Measurements from ENCODE around the gene DISP2. TPM values are rescaled to one million over a fixed set of nuclear protein-coding genes. Genes with fewer than 3 reads are reported as not detected.

The DISP2 gene
- total and polyA plus RNA-seq, 4 donors = under 0.01 to 0.23 (median under 0.01) TPM; not detected in 1

GRCh38 chr15:40323953-40324937 lies 33.8 kb upstream of the DISP2 start:
- Histone ChIP-seq H3K27me3 (ENCODE audit: control insufficient read depth in 4 of 4, insufficient read depth in 4 of 4, low read length in 3 of 4) (no peaks in the 10 kb centered on the region), H3K4me3 (ENCODE audit: low read depth in 1 of 3, low read length in 3 of 3) (peak overlapping the region; percentile 31 to 86 (median 74)), H3K36me3 (ENCODE audit: control insufficient read depth in 4 of 4, insufficient read depth in 3 of 4, low read depth in 1 of 4, low read length in 3 of 4) (peaks cover 0 to 1% (median 0%) of the 10 kb centered on the region in 4 donors), H3K27ac (ENCODE audit: low read depth in 1 of 2, low read length in 2 of 2) (peak overlapping the region; percentile 19 to 37), H3K9me3 (ENCODE audit: control insufficient read depth in 4 of 4, low read length in 3 of 4) (no peaks in the 10 kb centered on the region), H3K9ac (ENCODE audit: low read depth in 1 of 2, low read length in 2 of 2) (peak overlapping the region in 1 of 2 donors; percentile 19), H3K4me1 (ENCODE audit: control insufficient read depth in 4 of 4, insufficient read depth in 4 of 4, low read length in 3 of 4) (peaks cover 0 to 11% (median 6%) of the 10 kb centered on the region in 4 donors)
- 8% methylated on average over 101 of the region's 101 CpGs for WGBS
- TF ChIP-seq REST (IDR thresholded peaks at IDR 0.05) (no peak), MAX (IDR thresholded peaks at IDR 0.05) (no peak), FOXA2 (IDR thresholded peaks at IDR 0.05) (no peak), SP1 (IDR thresholded peaks at IDR 0.05) (no peak), EGR1 (IDR thresholded peaks at IDR 0.05; ENCODE audit: low read depth in 2 of 2) (no peak), JUND (IDR thresholded peaks at IDR 0.05) (no peak), HNF4A (conservative IDR thresholded peaks at IDR 0.05) (no peak), NR2F2 (IDR thresholded peaks at IDR 0.05) (no peak), YY1 (IDR thresholded peaks at IDR 0.05) (no peak), GABPA (IDR thresholded peaks at IDR 0.05 in 1 of 2, conservative IDR thresholded peaks at IDR 0.05 in 1 of 2) (no peak), TAF1 (conservative IDR thresholded peaks at IDR 0.05) (no peak), RXRA (IDR thresholded peaks at IDR 0.05) (no peak), CTCF (IDR thresholded peaks at IDR 0.05; ENCODE audit: low read depth, low read length, missing input control) (no peak), RAD21 (IDR thresholded peaks at IDR 0.05) (no peak), ATF3 (IDR thresholded peaks at IDR 0.05) (no peak), HNF4G (IDR thresholded peaks at IDR 0.05) (no peak), ZBTB33 (IDR thresholded peaks at IDR 0.05) (no peak), FOXA1 (IDR thresholded peaks at IDR 0.05) (no peak)
- DNase-seq (ENCODE audit: low spot score) = no peak

All from liver (tissue), 9 donors.